COLO668 (cell line): ENCODE data around the gene ZNF318.
A peak's percentile ranks its signal among the peaks of the same experiment; 100 is the strongest.
"Not testable (repeated sequence)": the region's sequence is repeated elsewhere in the genome, so short reads cannot be mapped to it uniquely, and the experiment has no call there.

Experiments used
- DNase-seq: peaks from one replicate; lab custom pipeline; 2025; ENCODE audit not compliant: unreplicated experiment; lab: John Stamatoyannopoulos, UW

Gene ZNF318, protein sequence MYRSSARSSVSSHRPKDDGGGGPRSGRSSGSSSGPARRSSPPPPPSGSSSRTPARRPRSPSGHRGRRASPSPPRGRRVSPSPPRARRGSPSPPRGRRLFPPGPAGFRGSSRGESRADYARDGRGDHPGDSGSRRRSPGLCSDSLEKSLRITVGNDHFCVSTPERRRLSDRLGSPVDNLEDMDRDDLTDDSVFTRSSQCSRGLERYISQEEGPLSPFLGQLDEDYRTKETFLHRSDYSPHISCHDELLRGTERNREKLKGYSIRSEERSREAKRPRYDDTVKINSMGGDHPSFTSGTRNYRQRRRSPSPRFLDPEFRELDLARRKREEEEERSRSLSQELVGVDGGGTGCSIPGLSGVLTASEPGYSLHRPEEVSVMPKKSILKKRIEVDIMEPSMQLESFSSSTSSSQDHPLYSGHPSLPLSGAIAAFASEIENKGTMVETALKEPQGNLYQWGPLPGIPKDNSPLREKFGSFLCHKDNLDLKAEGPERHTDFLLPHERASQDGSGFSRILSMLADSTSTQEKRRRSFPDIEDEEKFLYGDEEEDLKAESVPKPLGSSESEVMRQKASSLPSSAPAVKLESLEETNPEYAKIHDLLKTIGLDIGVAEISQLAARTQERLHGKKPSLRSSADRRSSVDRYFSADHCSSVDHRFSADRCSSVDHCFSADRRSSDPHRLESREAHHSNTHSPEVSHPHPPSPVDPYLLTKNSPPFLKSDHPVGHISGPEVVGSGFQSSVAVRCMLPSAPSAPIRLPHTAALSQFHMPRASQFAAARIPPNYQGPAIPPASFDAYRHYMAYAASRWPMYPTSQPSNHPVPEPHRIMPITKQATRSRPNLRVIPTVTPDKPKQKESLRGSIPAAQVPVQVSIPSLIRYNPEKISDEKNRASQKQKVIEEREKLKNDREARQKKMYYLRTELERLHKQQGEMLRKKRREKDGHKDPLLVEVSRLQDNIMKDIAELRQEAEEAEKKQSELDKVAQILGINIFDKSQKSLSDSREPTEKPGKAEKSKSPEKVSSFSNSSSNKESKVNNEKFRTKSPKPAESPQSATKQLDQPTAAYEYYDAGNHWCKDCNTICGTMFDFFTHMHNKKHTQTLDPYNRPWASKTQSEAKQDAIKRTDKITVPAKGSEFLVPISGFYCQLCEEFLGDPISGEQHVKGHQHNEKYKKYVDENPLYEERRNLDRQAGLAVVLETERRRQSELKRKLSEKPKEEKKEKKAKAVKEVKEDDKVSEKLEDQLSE (N-terminal part only)

DNA sequence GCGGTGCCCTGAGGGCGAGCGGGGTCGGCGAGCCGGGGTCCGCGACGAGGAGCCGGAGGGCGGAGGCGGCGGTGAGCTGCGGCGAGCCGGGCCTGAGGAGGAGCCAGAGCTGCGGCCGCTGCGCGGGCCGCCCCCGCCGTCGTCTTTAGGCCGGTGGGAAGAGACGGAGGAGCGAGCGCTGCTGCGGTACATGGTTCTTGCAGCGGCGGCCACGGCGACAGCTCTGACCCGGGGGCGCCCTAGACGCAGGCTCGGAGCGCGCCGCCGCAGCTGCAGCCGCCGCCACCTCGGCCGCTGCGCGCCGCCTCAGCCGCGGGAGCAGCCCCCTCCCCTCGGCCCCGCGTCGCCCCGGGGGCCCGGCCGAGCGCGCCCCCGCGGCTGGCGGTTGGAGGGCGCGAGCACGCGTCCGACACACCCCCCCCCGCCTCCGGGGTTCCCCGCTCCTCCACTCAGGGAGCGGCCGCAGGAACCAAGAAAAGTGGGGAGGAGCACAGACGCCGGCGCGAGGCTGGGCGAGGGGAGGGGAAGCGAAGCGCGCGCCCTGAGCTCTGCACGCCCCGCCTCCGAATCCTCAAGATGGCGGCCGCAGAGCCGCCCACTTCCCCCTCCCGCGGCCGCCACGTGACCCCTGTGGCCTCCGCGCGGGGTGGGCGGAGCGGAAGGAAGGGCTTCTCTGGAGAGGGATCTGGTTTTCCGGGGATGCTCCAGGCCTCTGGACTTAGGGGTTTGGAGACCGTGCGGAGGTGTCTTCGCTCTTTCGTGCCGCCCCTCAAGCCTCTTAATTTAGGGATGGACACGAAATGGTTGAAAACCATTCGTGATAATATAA lies at the start of gene ZNF318:
TSS of gene ZNF318 (minus strand) at position 474 of the 829 bp plus-strand sequence. CDS start at position 192, 282 bp downstream.
- peak; percentile 97 for DNase-seq

- DNase-seq: no peak
Observed at GRCh38 chr6:43416935-43417334, 47.5 kb upstream of the ZNF318 start.

GRCh38 chr6:43415275-43415674 lies 45.8 kb upstream of the ZNF318 start:
- DNase-seq: not testable (repeated sequence)

DNA sequence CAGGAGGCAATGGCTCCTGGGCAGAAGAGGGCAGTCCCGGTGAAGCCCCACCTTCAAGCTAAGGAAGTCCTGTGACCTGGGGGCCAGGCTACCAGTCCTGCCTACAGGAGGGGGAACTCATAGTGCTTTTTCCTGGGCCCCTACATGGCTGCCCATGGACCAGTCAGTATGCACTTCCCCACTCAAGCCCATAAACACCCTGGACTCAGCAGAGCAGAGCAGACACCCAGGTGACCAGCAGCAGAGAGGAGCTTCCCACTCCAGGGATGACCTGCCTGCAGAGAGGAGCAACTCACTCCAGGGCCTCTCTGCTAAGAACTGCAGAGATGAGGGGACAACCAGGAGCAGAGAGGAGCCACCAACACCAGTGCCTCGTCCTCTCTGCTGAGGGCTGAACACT lies 43.6 kb upstream of the ZNF318 start:
- no peak for DNase-seq

- DNase-seq: no peak
Observed at GRCh38 chr6:43412541-43412940, 43.1 kb upstream of the ZNF318 start.

GRCh38 chr6:43410776-43411175 lies 41.3 kb upstream of the ZNF318 start:
- DNase-seq: not testable (repeated sequence)

DNA sequence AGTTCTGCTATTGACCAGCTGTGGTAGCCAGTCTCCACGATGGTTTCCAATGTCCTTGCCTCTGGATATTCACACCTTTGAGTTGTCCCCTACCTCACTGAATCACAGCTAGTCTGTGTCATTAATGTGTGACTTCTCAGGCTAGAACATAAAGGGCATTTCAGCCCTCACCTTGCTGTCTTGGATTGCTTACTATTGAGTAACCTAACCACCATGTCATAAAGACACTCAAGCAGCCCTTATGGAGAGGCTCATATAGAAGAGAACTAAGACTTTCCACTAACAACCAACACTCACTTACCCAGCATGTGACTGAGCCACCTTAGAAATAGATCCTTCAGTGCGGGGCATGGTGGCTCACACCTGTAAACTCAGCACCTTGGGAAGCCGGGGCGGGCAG lies 38.8 kb upstream of the ZNF318 start:
- no peak for DNase-seq

DNA sequence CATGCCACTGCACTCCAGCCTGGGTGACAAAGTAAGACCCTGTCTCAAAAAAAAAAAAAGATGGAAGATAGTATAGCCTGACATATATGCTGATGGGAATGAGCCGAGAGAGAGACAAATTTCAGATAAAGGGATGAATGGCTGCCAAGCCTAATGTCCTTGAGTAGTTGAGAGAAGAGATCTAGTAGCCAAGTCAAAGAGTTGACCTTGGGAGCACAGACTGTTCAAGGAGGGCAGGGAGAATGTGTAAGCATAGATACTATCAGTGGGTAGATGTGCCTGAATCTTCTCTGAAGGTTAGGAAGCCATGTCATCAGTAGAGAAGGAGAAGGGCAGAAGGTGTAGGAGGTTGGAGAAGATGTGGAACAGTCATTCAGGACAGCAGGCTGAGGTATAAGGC lies 37.8 kb upstream of the ZNF318 start:
- DNase-seq: no peak

DNA sequence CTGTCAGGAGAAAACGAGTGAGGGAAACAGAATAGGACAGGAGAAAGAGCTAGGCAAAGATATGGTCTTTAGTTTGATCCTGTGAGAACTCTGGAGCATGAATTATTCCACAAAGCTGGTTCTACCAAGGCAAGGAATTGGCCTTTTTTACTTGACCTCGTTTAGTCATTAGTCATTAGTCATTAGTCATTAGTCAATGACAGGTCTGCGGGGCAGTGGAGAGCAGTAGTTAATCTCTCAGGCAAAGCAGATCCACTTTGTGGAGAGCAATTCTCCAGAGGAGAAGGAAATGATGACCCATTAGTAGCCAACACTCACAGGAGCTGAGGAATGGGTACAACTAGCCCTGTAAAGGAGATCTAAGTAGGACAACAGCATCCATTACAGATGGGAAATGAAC lies 35.9 kb upstream of the ZNF318 start:
- DNase-seq: no peak

- no peak for DNase-seq
Observed at GRCh38 chr6:43402820-43403219, 33.4 kb upstream of the ZNF318 start.

- no peak for DNase-seq
Observed at GRCh38 chr6:43401730-43402129, 32.3 kb upstream of the ZNF318 start.

DNA sequence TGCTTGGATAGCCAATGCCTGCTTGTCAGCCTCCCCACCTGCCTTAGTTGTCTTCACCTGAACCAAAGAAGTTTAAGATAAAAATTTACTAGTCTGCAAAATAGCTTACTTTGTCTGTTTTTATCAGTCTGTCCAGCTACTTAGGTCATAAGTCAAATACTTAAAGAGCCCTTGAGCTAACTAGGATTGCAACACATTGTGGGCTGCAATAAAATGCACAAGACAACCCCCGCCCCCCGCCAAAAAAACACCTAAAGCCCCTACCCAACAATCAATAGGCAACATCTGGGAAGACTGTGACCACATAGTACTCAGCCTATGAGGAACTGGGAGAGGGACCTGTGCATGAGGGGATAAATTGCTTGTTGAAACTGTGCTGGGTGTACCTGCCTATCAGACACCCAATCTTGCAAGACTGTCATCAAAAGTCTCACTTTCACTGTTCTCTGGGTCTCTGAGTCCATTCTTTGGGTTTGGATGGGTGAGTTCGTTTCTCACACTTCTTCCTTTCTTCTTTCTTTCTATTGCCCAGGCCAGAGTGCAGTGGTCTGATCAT lies 30.6 kb upstream of the ZNF318 start:
- DNase-seq: no peak

DNA sequence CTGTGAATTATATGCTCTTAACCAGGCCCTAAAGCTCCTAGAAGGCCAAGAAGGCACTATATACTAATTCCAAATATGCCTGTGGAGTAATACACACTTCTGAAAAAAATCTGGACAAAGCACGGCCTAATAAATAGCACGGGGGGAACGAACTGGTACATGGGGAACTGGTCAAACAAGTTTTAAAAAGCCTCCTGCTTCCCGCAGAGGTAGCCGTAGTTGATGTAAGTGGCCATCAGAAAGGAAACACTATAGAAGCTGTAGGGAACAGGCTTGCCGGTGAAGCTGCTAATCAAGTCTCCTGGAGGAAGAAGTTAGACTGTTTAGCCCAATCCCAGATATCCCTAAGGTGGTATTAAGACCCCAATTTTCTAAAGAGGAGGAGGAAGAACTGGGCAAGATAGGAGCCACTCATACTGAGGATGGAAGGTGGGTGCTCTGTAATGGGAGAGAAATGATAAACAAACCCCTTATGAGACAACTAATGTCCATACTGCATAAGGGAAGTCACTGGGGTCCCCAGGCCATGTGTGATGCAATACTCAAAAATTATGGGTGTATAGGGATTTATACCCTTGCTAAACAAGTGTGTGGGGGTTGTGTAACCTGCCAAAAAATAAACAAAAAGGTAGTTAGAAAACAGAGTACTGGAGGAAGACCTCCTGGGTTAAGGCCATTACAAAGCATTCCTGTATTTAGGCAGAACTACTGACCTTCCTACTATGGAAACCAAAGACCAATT lies 27.1 kb upstream of the ZNF318 start:
- DNase-seq: peak; percentile 13

DNA sequence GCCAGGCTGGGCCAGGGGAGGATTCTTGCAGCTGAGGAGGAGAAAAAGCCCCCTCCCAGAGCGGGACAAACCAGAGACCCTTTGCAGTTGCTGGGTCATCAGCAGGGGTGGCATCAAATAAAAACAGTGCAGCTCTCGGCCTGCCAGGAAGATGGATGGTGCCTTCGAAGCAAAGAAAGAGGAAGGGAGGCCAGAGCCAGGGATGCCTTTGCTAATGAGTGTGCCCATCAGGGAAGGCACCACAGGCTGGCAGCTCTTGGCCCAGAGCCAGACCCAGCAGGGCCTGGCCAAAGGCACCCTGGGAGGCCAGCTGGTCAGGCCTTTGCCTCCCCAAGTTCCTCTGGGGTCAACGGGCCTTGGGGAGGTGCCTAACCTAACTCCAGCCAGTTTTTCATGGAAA lies 26.3 kb upstream of the ZNF318 start:
- DNase-seq: peak; percentile 12

GRCh38 chr6:43394982-43395381 lies 25.5 kb upstream of the ZNF318 start:
- DNase-seq: no peak

DNA sequence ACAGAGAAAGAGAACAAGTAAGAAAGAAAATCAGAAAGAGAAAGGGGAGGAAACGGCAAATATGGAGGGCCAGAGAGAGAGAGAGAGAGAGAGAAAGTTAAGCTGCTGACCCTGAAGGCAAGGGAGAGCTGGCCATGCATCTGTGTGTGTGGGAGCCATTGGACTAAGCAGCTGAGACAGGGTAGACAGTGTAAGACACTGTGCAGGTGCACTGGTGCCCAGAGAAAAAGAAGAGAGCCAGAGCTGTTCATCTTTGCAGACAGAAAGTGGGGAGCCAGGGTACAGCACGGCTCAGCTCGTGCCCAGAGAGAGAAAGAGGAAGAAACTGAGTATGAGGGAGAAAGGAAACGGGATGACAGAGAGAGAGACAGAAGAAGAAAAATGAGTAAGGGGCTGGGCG lies 24.2 kb upstream of the ZNF318 start:
- DNase-seq: no peak

DNA sequence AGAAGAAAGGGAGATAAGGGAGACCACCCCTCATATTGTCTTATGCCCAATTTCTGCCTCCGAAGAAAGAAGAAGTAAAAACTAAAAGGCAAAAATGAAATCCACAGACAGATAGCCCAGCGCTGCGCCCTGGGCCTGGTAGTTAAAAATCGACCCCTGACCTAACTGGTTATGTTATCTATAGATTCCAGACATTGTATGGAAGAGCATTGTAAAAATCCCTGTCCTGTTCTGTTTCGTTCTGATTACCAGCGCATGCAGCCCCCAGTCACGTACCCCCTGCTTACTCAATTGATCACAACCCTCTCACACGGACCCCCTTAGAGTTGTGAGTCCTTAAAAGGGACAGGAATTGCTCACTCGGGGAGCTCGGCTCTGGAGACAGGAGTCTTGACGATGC lies 23.7 kb upstream of the ZNF318 start:
- DNase-seq: not testable (repeated sequence)

DNA sequence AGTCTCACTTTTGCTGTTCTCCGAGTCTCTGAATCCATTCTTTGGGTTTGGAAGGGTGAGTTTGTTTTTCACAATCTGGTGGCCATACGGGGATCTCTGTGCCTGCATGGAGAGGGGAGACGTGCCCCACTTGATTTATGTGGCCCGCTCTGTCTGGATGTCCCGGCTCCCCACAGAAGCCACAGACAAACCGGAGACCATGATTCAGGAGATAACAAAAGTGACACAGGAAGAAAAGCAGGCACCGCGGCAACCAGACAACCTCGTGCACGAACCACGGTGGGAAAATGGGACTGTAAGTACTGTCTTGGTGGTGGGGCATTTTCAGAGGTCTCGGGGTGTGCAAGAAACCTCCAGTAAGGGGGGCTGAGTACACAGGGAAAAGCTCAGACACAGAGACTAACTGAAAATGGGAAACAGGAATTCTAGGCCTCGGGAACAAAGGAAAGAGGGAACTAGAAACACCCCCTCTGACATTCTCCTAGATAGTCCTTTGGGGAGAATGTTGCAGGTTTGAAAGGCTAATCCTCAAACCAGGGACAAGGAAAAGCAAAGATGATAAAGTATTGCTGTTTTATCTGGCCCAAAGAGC lies 22.1 kb upstream of the ZNF318 start:
- DNase-seq: no peak
